HepG2 (cell line): ENCODE data around the gene TBC1D14. TPM values are rescaled to one million over a fixed set of nuclear protein-coding genes. Genes with fewer than 3 reads are reported as not detected.
A peak's percentile ranks its signal among the peaks of the same experiment; 100 is the strongest.

ENCODE experiments used
- AGO2 ChIP-seq: fragments of 200-400 bp; formaldehyde crosslinking; optimal IDR thresholded peaks from 2 replicates; pipeline ENCODE3; 2017; ENCODE audit warnings: mild to moderate bottlenecking, low read depth, low read length, moderate library complexity
- ASH2L ChIP-seq: fragments of 300-600, 200-600 bp; sonication (generic); IDR thresholded peaks from 2 replicates; pipeline ENCODE4 v1.7.0; 2017; ENCODE audit warnings: low read depth, mild to moderate bottlenecking, moderate library complexity, mixed read lengths, low read length; ENCODE audit not compliant: insufficient read length
- CBFB ChIP-seq: sonication (generic); formaldehyde crosslinking; IDR thresholded peaks from 2 replicates; pipeline ENCODE4 v1.4.0; 2020; ENCODE audit warnings: missing genetic modification reagents
- EP300 ChIP-seq, 3 experiments: sonication (generic) in 1 of 3; formaldehyde crosslinking in 1 of 3; IDR thresholded peaks; 2 replicates each; pipeline versions ENCODE4 v1.5.1 to v1.6.1; 2011 to 2020; ENCODE audit warnings: low read depth in 2 of 3, low read length in 2 of 3, borderline replicate concordance in 1 of 3, improper control_type of control experiment in 1 of 3, mild to moderate bottlenecking in 1 of 3, missing genetic modification reagents in 1 of 3, moderate library complexity in 1 of 3
- HDAC2 ChIP-seq: sonication (generic); formaldehyde crosslinking; IDR thresholded peaks from 2 replicates; pipeline ENCODE4 v1.4.0; 2020; ENCODE audit warnings: missing genetic modification reagents
- KAT7 ChIP-seq: IDR thresholded peaks from 2 replicates; pipeline ENCODE4 v1.6.1; 2018; ENCODE audit warnings: borderline replicate concordance, missing compliant biosample characterization
- KDM4B ChIP-seq: sonication (generic); formaldehyde crosslinking; IDR thresholded peaks from 2 replicates; pipeline ENCODE4 v1.4.0; 2020; ENCODE audit warnings: missing genetic modification reagents
- KLF15 ChIP-seq: sonication (generic); formaldehyde crosslinking; IDR thresholded peaks from 2 replicates; pipeline ENCODE4 v1.8.1; 2023; ENCODE audit warnings: borderline replicate concordance, mild to moderate bottlenecking, inconsistent platforms, missing genetic modification reagents, mixed read lengths
- PHF20 ChIP-seq: sonication (generic); formaldehyde crosslinking; IDR thresholded peaks from 2 replicates; pipeline ENCODE4 v1.5.0; 2020; ENCODE audit warnings: mild to moderate bottlenecking, missing genetic modification reagents
- PITX1 ChIP-seq: sonication (generic); formaldehyde crosslinking; IDR thresholded peaks from 2 replicates; pipeline ENCODE4 v1.5.1; 2020; ENCODE audit warnings: mild to moderate bottlenecking, missing genetic modification reagents
- SMAD3 ChIP-seq: sonication (generic); formaldehyde crosslinking; IDR thresholded peaks from 2 replicates; pipeline ENCODE4 v1.4.0; 2020; ENCODE audit warnings: missing genetic modification reagents
- SOX5 ChIP-seq: IDR thresholded peaks from 2 replicates; pipeline ENCODE4 v1.6.1; 2016; ENCODE audit warnings: borderline replicate concordance
- ZBTB21 ChIP-seq: sonication (generic); formaldehyde crosslinking; IDR thresholded peaks from 2 replicates; pipeline ENCODE4 v1.4.0; 2020; ENCODE audit warnings: missing genetic modification reagents
- ZEB1 ChIP-seq: IDR thresholded peaks from 2 replicates; pipeline ENCODE4 v1.6.1; 2012; ENCODE audit warnings: mild to moderate bottlenecking, low read depth, inconsistent platforms; ENCODE audit not compliant: insufficient replicate concordance
- ZNF17 ChIP-seq: sonication (generic); formaldehyde crosslinking; IDR thresholded peaks from 2 replicates; pipeline ENCODE4 v1.5.0; 2020; ENCODE audit warnings: mild to moderate bottlenecking, missing genetic modification reagents
- ZNF33A ChIP-seq: sonication (generic); formaldehyde crosslinking; IDR thresholded peaks from 2 replicates; pipeline ENCODE4 v1.5.1; 2020; ENCODE audit warnings: missing genetic modification reagents, mild to moderate bottlenecking, moderate library complexity, borderline replicate concordance
- polyA plus RNA-seq, 8 experiments: library from polyadenylated mRNA; depleted of rRNA in 3 of 8; stranded (reverse) in 7 of 8; unstranded in 1 of 8; fragments of >200 nt; fragmentation: Illumina TruSeq in 4 of 8; extraction: Trizol in 4 of 8; gene quantifications; 2 replicates each; pipeline versions ENCODE4 v1.2.1 to v1.2.3, GENCODE V29; 2011 to 2016; ENCODE audit warnings: low read depth in 4 of 8, missing spikeins in 1 of 8, mixed read lengths in 1 of 8; ENCODE audit not compliant: insufficient read depth in 1 of 8
- total RNA-seq, 5 experiments: library from RNA; depleted of rRNA; stranded (reverse); fragments of >200 nt; fragmentation: Illumina TruSeq; extraction: Trizol; gene quantifications; 2 replicates each; pipeline ENCODE4 v1.2.3, GENCODE V29; 2016; ENCODE audit warnings: low read depth in 1 of 5
- TF ChIP-seq, protein P1 (sequence below): sonication (generic); formaldehyde crosslinking; conservative IDR thresholded peaks from 2 replicates; pipeline ENCODE4 v1.4.0; 2020; ENCODE audit warnings: mild to moderate bottlenecking, missing genetic modification reagents, moderate library complexity
- TF ChIP-seq, protein P2 (sequence below): sonication (generic); formaldehyde crosslinking; IDR thresholded peaks from 2 replicates; pipeline ENCODE4 v1.5.1; 2020; ENCODE audit warnings: missing genetic modification reagents, mild to moderate bottlenecking, borderline replicate concordance
- TF ChIP-seq, protein P3 (sequence below), 2 experiments: sonication (generic) in 1 of 2; formaldehyde crosslinking in 1 of 2; IDR thresholded peaks; 2 replicates each; pipeline versions ENCODE4 v1.6.1 to v1.9.0; 2014 to 2022; ENCODE audit warnings: antibody characterized with exemption in 1 of 2, borderline replicate concordance in 1 of 2, inconsistent platforms in 1 of 2, low read depth in 1 of 2, missing genetic modification reagents in 1 of 2

TBC1D14 gene
- total and polyA plus RNA-seq, 2 of the 13 experiments (the other 11 are each of a cell fraction or from before 2014, with no cell fraction given): 29.5 to 46.5 TPM

DNA sequence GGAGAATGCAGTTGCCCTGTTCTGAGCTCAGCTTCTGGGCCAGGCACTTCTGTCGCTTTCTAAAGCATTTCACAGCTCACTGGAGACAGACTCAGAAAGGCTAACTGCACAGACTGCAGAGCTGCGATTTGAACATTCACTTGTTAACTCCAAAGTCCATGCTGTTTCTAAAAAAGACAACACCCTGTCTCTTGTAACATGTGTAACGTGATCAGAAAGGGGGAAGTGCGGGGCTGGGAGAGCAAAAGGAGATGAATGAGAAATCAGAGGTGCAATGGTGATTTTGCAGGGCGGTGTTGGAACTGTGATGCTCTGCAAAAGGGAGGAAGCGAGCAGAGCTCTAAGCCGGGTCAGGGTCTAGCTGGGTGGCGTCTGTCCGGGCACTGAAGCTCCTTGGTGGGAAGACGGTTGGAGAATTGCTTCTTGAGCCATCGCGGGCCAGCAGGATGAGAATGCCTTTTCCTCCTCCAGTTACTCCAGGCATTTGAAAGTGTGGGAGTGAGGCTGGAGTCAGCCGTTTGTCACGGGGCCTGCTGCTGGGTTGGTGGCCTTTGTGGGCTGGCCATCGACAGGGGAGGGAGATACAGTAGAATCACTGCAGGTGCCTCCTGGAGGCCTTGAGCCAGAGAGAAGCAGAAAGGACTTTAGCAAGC, 20.3 kb downstream of the TBC1D14 start (continued):
- TF ChIP-seq, protein P1, sequence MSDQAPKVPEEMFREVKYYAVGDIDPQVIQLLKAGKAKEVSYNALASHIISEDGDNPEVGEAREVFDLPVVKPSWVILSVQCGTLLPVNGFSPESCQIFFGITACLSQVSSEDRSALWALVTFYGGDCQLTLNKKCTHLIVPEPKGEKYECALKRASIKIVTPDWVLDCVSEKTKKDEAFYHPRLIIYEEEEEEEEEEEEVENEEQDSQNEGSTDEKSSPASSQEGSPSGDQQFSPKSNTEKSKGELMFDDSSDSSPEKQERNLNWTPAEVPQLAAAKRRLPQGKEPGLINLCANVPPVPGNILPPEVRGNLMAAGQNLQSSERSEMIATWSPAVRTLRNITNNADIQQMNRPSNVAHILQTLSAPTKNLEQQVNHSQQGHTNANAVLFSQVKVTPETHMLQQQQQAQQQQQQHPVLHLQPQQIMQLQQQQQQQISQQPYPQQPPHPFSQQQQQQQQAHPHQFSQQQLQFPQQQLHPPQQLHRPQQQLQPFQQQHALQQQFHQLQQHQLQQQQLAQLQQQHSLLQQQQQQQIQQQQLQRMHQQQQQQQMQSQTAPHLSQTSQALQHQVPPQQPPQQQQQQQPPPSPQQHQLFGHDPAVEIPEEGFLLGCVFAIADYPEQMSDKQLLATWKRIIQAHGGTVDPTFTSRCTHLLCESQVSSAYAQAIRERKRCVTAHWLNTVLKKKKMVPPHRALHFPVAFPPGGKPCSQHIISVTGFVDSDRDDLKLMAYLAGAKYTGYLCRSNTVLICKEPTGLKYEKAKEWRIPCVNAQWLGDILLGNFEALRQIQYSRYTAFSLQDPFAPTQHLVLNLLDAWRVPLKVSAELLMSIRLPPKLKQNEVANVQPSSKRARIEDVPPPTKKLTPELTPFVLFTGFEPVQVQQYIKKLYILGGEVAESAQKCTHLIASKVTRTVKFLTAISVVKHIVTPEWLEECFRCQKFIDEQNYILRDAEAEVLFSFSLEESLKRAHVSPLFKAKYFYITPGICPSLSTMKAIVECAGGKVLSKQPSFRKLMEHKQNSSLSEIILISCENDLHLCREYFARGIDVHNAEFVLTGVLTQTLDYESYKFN: peak; percentile 80
- TF ChIP-seq KAT7 (CRISPR knock-in tag) (0 out of 2 replicates have a peak, but pooled peaks have one; percentile 47), SOX5 (CRISPR knock-in tag) (peak; percentile 71; the same call in 1 of the 2 replicates), EP300 (IDR thresholded peaks at IDR 0.05; ENCODE audit: low read depth in 2 of 2, low read length in 2 of 2) (peak; percentile 17 to 24; a peak in 1 of 4 replicates), EP300 (CRISPR knock-in tag; IDR thresholded peaks at IDR 0.05; ENCODE audit: borderline replicate concordance) (no peak), ASH2L (peak; percentile 62), PITX1 (CRISPR knock-in tag) (peak; percentile 57; the same call in 1 of the 2 replicates), SMAD3 (CRISPR knock-in tag) (no peak), ZNF17 (no peak), AGO2 (no peak), KLF15 (CRISPR knock-in tag) (no peak), ZEB1 (peak; percentile 32), PHF20 (CRISPR knock-in tag) (no peak), CBFB (no peak), KDM4B (CRISPR knock-in tag) (no peak), ZNF33A (CRISPR knock-in tag) (no peak), HDAC2 (CRISPR knock-in tag) (peak; percentile 56; the same call in 1 of the 2 replicates), ZBTB21 (no peak)
- TF ChIP-seq, protein P2, sequence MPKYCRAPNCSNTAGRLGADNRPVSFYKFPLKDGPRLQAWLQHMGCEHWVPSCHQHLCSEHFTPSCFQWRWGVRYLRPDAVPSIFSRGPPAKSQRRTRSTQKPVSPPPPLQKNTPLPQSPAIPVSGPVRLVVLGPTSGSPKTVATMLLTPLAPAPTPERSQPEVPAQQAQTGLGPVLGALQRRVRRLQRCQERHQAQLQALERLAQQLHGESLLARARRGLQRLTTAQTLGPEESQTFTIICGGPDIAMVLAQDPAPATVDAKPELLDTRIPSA (CRISPR knock-in tag): 0 out of 2 replicates have a peak, but pooled peaks have one; percentile 38
- TF ChIP-seq, protein P3, sequence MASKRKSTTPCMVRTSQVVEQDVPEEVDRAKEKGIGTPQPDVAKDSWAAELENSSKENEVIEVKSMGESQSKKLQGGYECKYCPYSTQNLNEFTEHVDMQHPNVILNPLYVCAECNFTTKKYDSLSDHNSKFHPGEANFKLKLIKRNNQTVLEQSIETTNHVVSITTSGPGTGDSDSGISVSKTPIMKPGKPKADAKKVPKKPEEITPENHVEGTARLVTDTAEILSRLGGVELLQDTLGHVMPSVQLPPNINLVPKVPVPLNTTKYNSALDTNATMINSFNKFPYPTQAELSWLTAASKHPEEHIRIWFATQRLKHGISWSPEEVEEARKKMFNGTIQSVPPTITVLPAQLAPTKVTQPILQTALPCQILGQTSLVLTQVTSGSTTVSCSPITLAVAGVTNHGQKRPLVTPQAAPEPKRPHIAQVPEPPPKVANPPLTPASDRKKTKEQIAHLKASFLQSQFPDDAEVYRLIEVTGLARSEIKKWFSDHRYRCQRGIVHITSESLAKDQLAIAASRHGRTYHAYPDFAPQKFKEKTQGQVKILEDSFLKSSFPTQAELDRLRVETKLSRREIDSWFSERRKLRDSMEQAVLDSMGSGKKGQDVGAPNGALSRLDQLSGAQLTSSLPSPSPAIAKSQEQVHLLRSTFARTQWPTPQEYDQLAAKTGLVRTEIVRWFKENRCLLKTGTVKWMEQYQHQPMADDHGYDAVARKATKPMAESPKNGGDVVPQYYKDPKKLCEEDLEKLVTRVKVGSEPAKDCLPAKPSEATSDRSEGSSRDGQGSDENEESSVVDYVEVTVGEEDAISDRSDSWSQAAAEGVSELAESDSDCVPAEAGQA (IDR thresholded peaks at IDR 0.05; ENCODE audit: low read depth): no peak
- TF ChIP-seq, protein P3 (CRISPR knock-in tag; IDR thresholded peaks at IDR 0.05; ENCODE audit: borderline replicate concordance): no peak
